HEK293 (cell line): Measurements from ENCODE around the gene CREBRF.

ENCODE experiments used
- CTCF ChIP-seq: fragments of 450-650 bp; formaldehyde crosslinking; IDR thresholded peaks from 2 replicates; pipeline ENCODE4 v1.5.1; 2016; ENCODE audit warnings: missing biosample characterization, missing genetic modification characterization
- PRDM10 ChIP-seq: fragments of 450-650 bp; formaldehyde crosslinking; IDR thresholded peaks from 2 replicates; pipeline ENCODE4 v1.5.1; 2016; ENCODE audit warnings: missing biosample characterization, missing genetic modification characterization
- REST ChIP-seq: fragments of 450-650 bp; formaldehyde crosslinking; IDR thresholded peaks from 2 replicates; pipeline ENCODE4 v1.5.1; 2016; ENCODE audit warnings: missing biosample characterization, missing genetic modification characterization
- ZBTB1 ChIP-seq: fragments of 450-650 bp; formaldehyde crosslinking; IDR thresholded peaks from 2 replicates; pipeline ENCODE4 v1.5.1; 2016; ENCODE audit warnings: missing biosample characterization, missing genetic modification characterization
- ZBTB10 ChIP-seq: fragments of 450-650 bp; formaldehyde crosslinking; IDR thresholded peaks from 2 replicates; pipeline ENCODE4 v1.5.1; 2016; ENCODE audit warnings: missing biosample characterization, missing genetic modification characterization
- ZNF169 ChIP-seq: fragments of 450-650 bp; formaldehyde crosslinking; IDR thresholded peaks from 2 replicates; pipeline ENCODE4 v1.5.1; 2016; ENCODE audit warnings: missing biosample characterization, missing genetic modification characterization
- ZNF274 ChIP-seq, 2 experiments: fragments of 200-500 bp in 1 of 2; fragments of 450-650 bp in 1 of 2; sonication (Bioruptor generic) in 1 of 2; formaldehyde crosslinking in 1 of 2; IDR thresholded peaks; 2 replicates each; pipeline versions ENCODE4 v1.5.1 to v1.6.1; 2014 to 2016; ENCODE audit warnings: borderline replicate concordance in 1 of 2, inconsistent platforms in 1 of 2, low read length in 1 of 2, missing biosample characterization in 1 of 2, missing genetic modification characterization in 1 of 2
- ZNF292 ChIP-seq: fragments of 450-650 bp; formaldehyde crosslinking; IDR thresholded peaks from 2 replicates; pipeline ENCODE4 v1.5.1; 2016; ENCODE audit warnings: low read depth, missing biosample characterization, missing genetic modification characterization, borderline replicate concordance
- ZNF423 ChIP-seq: fragments of 450-650 bp; formaldehyde crosslinking; IDR thresholded peaks from 2 replicates; pipeline ENCODE4 v1.5.1; 2016; ENCODE audit warnings: missing biosample characterization, missing genetic modification characterization
- ZNF580 ChIP-seq: fragments of 450-650 bp; formaldehyde crosslinking; IDR thresholded peaks from 2 replicates; pipeline ENCODE4 v1.5.1; 2016; ENCODE audit warnings: missing biosample characterization, missing genetic modification characterization
- ZNF621 ChIP-seq: fragments of 450-650 bp; formaldehyde crosslinking; IDR thresholded peaks from 2 replicates; pipeline ENCODE4 v1.5.1; 2017; ENCODE audit warnings: missing biosample characterization, missing genetic modification characterization
- ZNF639 ChIP-seq: fragments of 450-650 bp; formaldehyde crosslinking; IDR thresholded peaks from 2 replicates; pipeline ENCODE4 v1.5.1; 2016; ENCODE audit warnings: missing biosample characterization, missing genetic modification characterization
- ZNF785 ChIP-seq: fragments of 450-650 bp; formaldehyde crosslinking; IDR thresholded peaks from 2 replicates; pipeline ENCODE4 v1.5.1; 2016; ENCODE audit warnings: missing biosample characterization, missing genetic modification characterization

- TF ChIP-seq ZNF580 (tag by site-specific recombination) (no peak), ZBTB10 (tag by site-specific recombination) (no peak), CTCF (tag by site-specific recombination) (no peak), ZNF621 (no peak), ZNF639 (tag by site-specific recombination) (no peak), PRDM10 (tag by site-specific recombination) (no peak), REST (tag by site-specific recombination) (no peak), ZNF274 (IDR thresholded peaks at IDR 0.05; ENCODE audit: low read length) (no peak), ZNF274 (tag by site-specific recombination; IDR thresholded peaks at IDR 0.05; ENCODE audit: borderline replicate concordance) (no peak), ZNF785 (no peak), ZNF423 (tag by site-specific recombination) (no peak), ZNF292 (tag by site-specific recombination) (no peak), ZNF169 (tag by site-specific recombination) (no peak), ZBTB1 (tag by site-specific recombination) (no peak)
Measured at GRCh38 chr5:173148354-173148753, 92.2 kb downstream of the CREBRF start.
